Prostate gland (tissue), 2 donors: Measurements from ENCODE around the gene OR5AR1.
A peak's percentile ranks its signal among the peaks of the same experiment; 100 is the strongest.

Experiments
- CTCF ChIP-seq, 4 experiments: fragments of 200-600 bp in 2 of 4; fragments of 450-650 bp in 2 of 4; sonication (generic) in 2 of 4; IDR thresholded peaks; 1 replicate in 3 of 4; 2 replicates in 1 of 4; pipeline ENCODE4 v1.5.1; 2016 to 2019; ENCODE audit warnings: antibody characterized with exemption in 4 of 4, mild to moderate bottlenecking in 2 of 4, moderate library complexity in 2 of 4
- POLR2A ChIP-seq: fragments of 450-650 bp; IDR thresholded peaks from one replicate; pipeline ENCODE4 v1.6.1; 2016; ENCODE audit warnings: antibody characterized with exemption, mild to moderate bottlenecking
- POLR2AphosphoS5 ChIP-seq: sonication (generic); formaldehyde crosslinking; IDR thresholded peaks from one replicate; pipeline ENCODE4 v1.6.1; 2017; ENCODE audit warnings: antibody characterized with exemption

- peak in 3 of 4 experiments; percentile 30 to 37 (median 31) for TF ChIP-seq CTCF (IDR thresholded peaks at IDR 0.05)
- no peak for TF ChIP-seq POLR2A
- TF ChIP-seq POLR2AphosphoS5 = no peak
Observed at GRCh38 chr11:56624661-56625110, 38.8 kb upstream of the OR5AR1 start.
